GM12878 (cell line): ENCODE measurements around the gene CNTNAP5.

Source experiments
- FOXM1 ChIP-seq: IDR thresholded peaks from 2 replicates; pipeline ENCODE4 v1.6.1; 2012; ENCODE audit warnings: low read depth, mild to moderate bottlenecking, inconsistent platforms, low read length, moderate library complexity
- IRF4 ChIP-seq: IDR thresholded peaks from 2 replicates; pipeline ENCODE4 v1.6.1; 2011; ENCODE audit warnings: low read depth, low read length
- JUND ChIP-seq: IDR thresholded peaks from 2 replicates; pipeline ENCODE4 v1.6.1; 2012; ENCODE audit warnings: low read depth, mild to moderate bottlenecking, low read length, improper control_type of control experiment, moderate library complexity
- MAX ChIP-seq: IDR thresholded peaks from 2 replicates; pipeline ENCODE4 v1.6.1; 2012; ENCODE audit warnings: low read depth, low read length, improper control_type of control experiment
- MXI1 ChIP-seq: fragments of 150-350 bp; IDR thresholded peaks from 2 replicates; pipeline ENCODE4 v1.6.1; 2011; ENCODE audit warnings: low read depth, mild to moderate bottlenecking, inconsistent platforms, low read length, improper control_type of control experiment
- PBX3 ChIP-seq: IDR thresholded peaks from 2 replicates; pipeline ENCODE4 v1.6.1; 2011; ENCODE audit warnings: mild to moderate bottlenecking, low read depth, low read length, moderate library complexity; ENCODE audit not compliant: insufficient replicate concordance
- POLR2A ChIP-seq: IDR thresholded peaks from 2 replicates; pipeline ENCODE4 v1.6.1; 2011; ENCODE audit warnings: low read depth, mild to moderate bottlenecking, low read length
- SUZ12 ChIP-seq: fragments of 200-600 bp; sonication (generic); IDR thresholded peaks from one replicate; pipeline ENCODE4 v1.6.1; 2018; ENCODE audit warnings: antibody characterized with exemption, mild to moderate bottlenecking; ENCODE audit not compliant: unreplicated experiment
- ZNF217 ChIP-seq: fragments of 450-650 bp; IDR thresholded peaks from 2 replicates; pipeline ENCODE4 v1.6.1; 2017; ENCODE audit warnings: antibody characterized with exemption, mild to moderate bottlenecking
- ZZZ3 ChIP-seq: IDR thresholded peaks from 2 replicates; pipeline ENCODE4 v1.6.1; 2011; ENCODE audit warnings: low read depth; ENCODE audit not compliant: control insufficient read depth, insufficient read length
- TF ChIP-seq, protein P1 (sequence below), 3 experiments: IDR thresholded peaks in 2 of 3; conservative IDR thresholded peaks in 1 of 3; 2 replicates each; pipeline ENCODE4 v1.5.1; 2011; ENCODE audit warnings: low read depth in 3 of 3, low read length in 3 of 3, mild to moderate bottlenecking in 3 of 3, control low read depth in 2 of 3, moderate library complexity in 2 of 3, inconsistent platforms in 1 of 3, mixed read lengths in 1 of 3; ENCODE audit not compliant: control insufficient read depth in 2 of 3, insufficient read depth in 1 of 3; ENCODE audit errors: extremely low read depth in 1 of 3
- TF ChIP-seq, protein P2 (sequence below): fragments of 450-650 bp; IDR thresholded peaks from 2 replicates; pipeline ENCODE4 v1.6.1; 2017; ENCODE audit warnings: mild to moderate bottlenecking, moderate library complexity

GRCh38 chr2:124193706-124194105 lies 168.6 kb downstream of the CNTNAP5 start:
- TF ChIP-seq, protein P1, sequence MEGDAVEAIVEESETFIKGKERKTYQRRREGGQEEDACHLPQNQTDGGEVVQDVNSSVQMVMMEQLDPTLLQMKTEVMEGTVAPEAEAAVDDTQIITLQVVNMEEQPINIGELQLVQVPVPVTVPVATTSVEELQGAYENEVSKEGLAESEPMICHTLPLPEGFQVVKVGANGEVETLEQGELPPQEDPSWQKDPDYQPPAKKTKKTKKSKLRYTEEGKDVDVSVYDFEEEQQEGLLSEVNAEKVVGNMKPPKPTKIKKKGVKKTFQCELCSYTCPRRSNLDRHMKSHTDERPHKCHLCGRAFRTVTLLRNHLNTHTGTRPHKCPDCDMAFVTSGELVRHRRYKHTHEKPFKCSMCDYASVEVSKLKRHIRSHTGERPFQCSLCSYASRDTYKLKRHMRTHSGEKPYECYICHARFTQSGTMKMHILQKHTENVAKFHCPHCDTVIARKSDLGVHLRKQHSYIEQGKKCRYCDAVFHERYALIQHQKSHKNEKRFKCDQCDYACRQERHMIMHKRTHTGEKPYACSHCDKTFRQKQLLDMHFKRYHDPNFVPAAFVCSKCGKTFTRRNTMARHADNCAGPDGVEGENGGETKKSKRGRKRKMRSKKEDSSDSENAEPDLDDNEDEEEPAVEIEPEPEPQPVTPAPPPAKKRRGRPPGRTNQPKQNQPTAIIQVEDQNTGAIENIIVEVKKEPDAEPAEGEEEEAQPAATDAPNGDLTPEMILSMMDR (IDR thresholded peaks at IDR 0.05 in 2 of 3, conservative IDR thresholded peaks at IDR 0.05 in 1 of 3; ENCODE audit: control insufficient read depth in 2 of 3, extremely low read depth in 1 of 3, insufficient read depth in 1 of 3, low read depth in 3 of 3, low read length in 3 of 3), result no peak
- TF ChIP-seq POLR2A, result no peak
- TF ChIP-seq JUND, result no peak
- no peak for TF ChIP-seq PBX3
- no peak for TF ChIP-seq ZZZ3
- TF ChIP-seq, protein P2, sequence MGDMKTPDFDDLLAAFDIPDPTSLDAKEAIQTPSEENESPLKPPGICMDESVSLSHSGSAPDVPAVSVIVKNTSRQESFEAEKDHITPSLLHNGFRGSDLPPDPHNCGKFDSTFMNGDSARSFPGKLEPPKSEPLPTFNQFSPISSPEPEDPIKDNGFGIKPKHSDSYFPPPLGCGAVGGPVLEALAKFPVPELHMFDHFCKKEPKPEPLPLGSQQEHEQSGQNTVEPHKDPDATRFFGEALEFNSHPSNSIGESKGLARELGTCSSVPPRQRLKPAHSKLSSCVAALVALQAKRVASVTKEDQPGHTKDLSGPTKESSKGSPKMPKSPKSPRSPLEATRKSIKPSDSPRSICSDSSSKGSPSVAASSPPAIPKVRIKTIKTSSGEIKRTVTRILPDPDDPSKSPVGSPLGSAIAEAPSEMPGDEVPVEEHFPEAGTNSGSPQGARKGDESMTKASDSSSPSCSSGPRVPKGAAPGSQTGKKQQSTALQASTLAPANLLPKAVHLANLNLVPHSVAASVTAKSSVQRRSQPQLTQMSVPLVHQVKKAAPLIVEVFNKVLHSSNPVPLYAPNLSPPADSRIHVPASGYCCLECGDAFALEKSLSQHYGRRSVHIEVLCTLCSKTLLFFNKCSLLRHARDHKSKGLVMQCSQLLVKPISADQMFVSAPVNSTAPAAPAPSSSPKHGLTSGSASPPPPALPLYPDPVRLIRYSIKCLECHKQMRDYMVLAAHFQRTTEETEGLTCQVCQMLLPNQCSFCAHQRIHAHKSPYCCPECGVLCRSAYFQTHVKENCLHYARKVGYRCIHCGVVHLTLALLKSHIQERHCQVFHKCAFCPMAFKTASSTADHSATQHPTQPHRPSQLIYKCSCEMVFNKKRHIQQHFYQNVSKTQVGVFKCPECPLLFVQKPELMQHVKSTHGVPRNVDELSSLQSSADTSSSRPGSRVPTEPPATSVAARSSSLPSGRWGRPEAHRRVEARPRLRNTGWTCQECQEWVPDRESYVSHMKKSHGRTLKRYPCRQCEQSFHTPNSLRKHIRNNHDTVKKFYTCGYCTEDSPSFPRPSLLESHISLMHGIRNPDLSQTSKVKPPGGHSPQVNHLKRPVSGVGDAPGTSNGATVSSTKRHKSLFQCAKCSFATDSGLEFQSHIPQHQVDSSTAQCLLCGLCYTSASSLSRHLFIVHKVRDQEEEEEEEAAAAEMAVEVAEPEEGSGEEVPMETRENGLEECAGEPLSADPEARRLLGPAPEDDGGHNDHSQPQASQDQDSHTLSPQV, result no peak
- no peak for TF ChIP-seq IRF4
- TF ChIP-seq FOXM1, result no peak
- TF ChIP-seq MAX, result no peak
- no peak for TF ChIP-seq SUZ12
- no peak for TF ChIP-seq MXI1
- no peak for TF ChIP-seq ZNF217
